ENCODE measurements around the gene FICD. TPM values are rescaled to one million over a fixed set of nuclear protein-coding genes. Genes with fewer than 3 reads are reported as not detected.

FICD gene
- total and polyA plus RNA-seq, 2 of the 13 experiments (the other 11 are each of a cell fraction or from before 2014, with no cell fraction given), result 0.99 to 3.0 TPM

DNA sequence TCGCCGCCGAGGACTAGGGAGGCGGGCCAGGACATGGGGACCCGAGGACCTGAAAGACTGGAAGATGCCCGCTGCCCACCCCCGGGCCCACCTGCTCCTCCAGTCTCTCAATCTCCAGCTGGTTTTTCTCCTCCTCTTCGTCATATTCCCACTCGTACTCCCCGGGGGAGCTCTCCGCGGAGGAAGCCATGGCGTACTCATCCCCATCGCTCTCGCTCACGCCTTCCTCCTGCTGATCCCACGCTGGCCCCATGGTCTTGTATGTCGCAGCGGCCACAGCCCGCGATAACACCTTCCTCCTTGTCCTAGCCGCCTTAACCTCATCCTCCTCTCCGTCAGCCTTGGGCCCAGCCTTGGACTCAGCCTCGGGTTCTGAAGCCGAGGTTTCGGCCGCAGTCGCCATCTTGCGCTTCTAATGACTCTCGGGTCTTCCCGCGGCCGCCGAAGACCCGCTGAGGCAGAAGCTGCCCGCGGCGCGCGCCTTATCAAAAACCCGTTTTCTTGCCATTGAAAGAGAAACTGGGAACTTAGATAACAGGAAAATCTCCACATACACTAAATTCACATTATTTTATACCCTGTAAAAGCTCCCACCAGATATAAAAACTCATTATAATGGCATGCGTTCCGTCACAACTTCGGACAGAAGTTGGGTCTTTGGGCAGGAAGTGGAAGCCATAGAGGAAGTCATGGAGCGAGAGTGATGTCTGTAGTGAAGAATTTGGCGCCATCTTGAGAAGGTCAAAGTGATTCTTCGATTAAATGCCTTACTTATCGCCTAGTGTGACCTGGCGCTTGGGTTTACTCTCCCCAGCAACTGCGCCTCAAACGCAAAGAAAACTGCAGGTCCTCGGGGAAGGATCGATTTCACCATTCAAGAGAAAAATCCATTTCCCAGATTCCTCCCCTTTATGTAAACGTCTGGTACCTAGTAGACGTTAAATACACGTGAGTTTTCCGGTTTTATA, 46.0 kb downstream of the FICD start, which contains the start of gene SART3 (continued):
- TF ChIP-seq, protein P1, sequence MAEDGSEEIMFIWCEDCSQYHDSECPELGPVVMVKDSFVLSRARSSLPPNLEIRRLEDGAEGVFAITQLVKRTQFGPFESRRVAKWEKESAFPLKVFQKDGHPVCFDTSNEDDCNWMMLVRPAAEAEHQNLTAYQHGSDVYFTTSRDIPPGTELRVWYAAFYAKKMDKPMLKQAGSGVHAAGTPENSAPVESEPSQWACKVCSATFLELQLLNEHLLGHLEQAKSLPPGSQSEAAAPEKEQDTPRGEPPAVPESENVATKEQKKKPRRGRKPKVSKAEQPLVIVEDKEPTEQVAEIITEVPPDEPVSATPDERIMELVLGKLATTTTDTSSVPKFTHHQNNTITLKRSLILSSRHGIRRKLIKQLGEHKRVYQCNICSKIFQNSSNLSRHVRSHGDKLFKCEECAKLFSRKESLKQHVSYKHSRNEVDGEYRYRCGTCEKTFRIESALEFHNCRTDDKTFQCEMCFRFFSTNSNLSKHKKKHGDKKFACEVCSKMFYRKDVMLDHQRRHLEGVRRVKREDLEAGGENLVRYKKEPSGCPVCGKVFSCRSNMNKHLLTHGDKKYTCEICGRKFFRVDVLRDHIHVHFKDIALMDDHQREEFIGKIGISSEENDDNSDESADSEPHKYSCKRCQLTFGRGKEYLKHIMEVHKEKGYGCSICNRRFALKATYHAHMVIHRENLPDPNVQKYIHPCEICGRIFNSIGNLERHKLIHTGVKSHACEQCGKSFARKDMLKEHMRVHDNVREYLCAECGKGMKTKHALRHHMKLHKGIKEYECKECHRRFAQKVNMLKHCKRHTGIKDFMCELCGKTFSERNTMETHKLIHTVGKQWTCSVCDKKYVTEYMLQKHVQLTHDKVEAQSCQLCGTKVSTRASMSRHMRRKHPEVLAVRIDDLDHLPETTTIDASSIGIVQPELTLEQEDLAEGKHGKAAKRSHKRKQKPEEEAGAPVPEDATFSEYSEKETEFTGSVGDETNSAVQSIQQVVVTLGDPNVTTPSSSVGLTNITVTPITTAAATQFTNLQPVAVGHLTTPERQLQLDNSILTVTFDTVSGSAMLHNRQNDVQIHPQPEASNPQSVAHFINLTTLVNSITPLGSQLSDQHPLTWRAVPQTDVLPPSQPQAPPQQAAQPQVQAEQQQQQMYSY (CRISPR knock-in tag; IDR thresholded peaks at IDR 0.05), result no peak
- TF ChIP-seq ZIK1 (CRISPR knock-in tag; IDR thresholded peaks at IDR 0.05; ENCODE audit: borderline replicate concordance, low read depth) (peak; percentile 53; the same call in 1 of the 2 replicates), ZKSCAN8 (CRISPR knock-in tag; IDR thresholded peaks at IDR 0.05; ENCODE audit: borderline replicate concordance) (no peak), ZNF7 (CRISPR knock-in tag; IDR thresholded peaks at IDR 0.05) (no peak), NBN (conservative IDR thresholded peaks at IDR 0.05) (no peak), ELF3 (CRISPR knock-in tag; IDR thresholded peaks at IDR 0.05) (peak; percentile 21; the same call in 1 of the 2 replicates), ZNF30 (CRISPR knock-in tag; IDR thresholded peaks at IDR 0.05) (0 out of 2 replicates have a peak, but pooled peaks have one; percentile 79), MYC (CRISPR knock-in tag; IDR thresholded peaks at IDR 0.05; ENCODE audit: borderline replicate concordance) (peak; percentile 22; the same call in 1 of the 2 replicates), ZNF460 (CRISPR knock-in tag; IDR thresholded peaks at IDR 0.05; ENCODE audit: borderline replicate concordance) (no peak), ZKSCAN5 (CRISPR knock-in tag; IDR thresholded peaks at IDR 0.05) (no peak), ZMAT3 (CRISPR knock-in tag; conservative IDR thresholded peaks at IDR 0.05) (0 out of 2 replicates have a peak, but pooled peaks have one; percentile 42), MIER2 (CRISPR knock-in tag; IDR thresholded peaks at IDR 0.05) (no peak), MXD4 (CRISPR knock-in tag; IDR thresholded peaks at IDR 0.05) (no peak), ZMYM2 (CRISPR knock-in tag; IDR thresholded peaks at IDR 0.05) (no peak), KMT2A (CRISPR knock-in tag; IDR thresholded peaks at IDR 0.05) (peak; percentile 93; the same call in 1 of the 2 replicates), ZNF431 (CRISPR knock-in tag; IDR thresholded peaks at IDR 0.05; ENCODE audit: borderline replicate concordance, low read depth) (no peak), ZNF451 (CRISPR knock-in tag; IDR thresholded peaks at IDR 0.05) (0 out of 2 replicates have a peak, but pooled peaks have one; percentile 38)
- TF ChIP-seq, protein P2, sequence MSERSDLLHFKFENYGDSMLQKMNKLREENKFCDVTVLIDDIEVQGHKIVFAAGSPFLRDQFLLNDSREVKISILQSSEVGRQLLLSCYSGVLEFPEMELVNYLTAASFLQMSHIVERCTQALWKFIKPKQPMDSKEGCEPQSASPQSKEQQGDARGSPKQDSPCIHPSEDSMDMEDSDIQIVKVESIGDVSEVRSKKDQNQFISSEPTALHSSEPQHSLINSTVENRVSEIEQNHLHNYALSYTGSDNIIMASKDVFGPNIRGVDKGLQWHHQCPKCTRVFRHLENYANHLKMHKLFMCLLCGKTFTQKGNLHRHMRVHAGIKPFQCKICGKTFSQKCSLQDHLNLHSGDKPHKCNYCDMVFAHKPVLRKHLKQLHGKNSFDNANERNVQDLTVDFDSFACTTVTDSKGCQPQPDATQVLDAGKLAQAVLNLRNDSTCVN (CRISPR knock-in tag; IDR thresholded peaks at IDR 0.05; ENCODE audit: borderline replicate concordance), result no peak
- TF ChIP-seq, protein P3, sequence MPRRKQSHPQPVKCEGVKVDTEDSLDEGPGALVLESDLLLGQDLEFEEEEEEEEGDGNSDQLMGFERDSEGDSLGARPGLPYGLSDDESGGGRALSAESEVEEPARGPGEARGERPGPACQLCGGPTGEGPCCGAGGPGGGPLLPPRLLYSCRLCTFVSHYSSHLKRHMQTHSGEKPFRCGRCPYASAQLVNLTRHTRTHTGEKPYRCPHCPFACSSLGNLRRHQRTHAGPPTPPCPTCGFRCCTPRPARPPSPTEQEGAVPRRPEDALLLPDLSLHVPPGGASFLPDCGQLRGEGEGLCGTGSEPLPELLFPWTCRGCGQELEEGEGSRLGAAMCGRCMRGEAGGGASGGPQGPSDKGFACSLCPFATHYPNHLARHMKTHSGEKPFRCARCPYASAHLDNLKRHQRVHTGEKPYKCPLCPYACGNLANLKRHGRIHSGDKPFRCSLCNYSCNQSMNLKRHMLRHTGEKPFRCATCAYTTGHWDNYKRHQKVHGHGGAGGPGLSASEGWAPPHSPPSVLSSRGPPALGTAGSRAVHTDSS (CRISPR knock-in tag; conservative IDR thresholded peaks at IDR 0.05), result no peak
- TF ChIP-seq, protein P4, sequence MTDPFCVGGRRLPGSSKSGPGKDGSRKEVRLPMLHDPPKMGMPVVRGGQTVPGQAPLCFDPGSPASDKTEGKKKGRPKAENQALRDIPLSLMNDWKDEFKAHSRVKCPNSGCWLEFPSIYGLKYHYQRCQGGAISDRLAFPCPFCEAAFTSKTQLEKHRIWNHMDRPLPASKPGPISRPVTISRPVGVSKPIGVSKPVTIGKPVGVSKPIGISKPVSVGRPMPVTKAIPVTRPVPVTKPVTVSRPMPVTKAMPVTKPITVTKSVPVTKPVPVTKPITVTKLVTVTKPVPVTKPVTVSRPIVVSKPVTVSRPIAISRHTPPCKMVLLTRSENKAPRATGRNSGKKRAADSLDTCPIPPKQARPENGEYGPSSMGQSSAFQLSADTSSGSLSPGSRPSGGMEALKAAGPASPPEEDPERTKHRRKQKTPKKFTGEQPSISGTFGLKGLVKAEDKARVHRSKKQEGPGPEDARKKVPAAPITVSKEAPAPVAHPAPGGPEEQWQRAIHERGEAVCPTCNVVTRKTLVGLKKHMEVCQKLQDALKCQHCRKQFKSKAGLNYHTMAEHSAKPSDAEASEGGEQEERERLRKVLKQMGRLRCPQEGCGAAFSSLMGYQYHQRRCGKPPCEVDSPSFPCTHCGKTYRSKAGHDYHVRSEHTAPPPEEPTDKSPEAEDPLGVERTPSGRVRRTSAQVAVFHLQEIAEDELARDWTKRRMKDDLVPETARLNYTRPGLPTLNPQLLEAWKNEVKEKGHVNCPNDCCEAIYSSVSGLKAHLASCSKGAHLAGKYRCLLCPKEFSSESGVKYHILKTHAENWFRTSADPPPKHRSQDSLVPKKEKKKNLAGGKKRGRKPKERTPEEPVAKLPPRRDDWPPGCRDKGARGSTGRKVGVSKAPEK (CRISPR knock-in tag; IDR thresholded peaks at IDR 0.05; ENCODE audit: borderline replicate concordance), result no peak

Data from HepG2 (cell line).